GM18907 (cell line): ENCODE results near the gene SH3GL3.

Source experiments
- ATAC-seq: cut with Tn5 transposase; IDR thresholded peaks from one replicate; pipeline ENCODE4 v1.9.1; 2021; ENCODE audit warnings: mild to moderate bottlenecking, moderate library complexity; ENCODE audit not compliant: unreplicated experiment

Gene SH3GL3

GRCh38 chr15:83503595-83504364 is 56.6 kb downstream of the SH3GL3 start:
- ATAC-seq: no peak

GRCh38 chr15:83504365-83504764 is 57.2 kb downstream of the SH3GL3 start:
- ATAC-seq: no peak

DNA sequence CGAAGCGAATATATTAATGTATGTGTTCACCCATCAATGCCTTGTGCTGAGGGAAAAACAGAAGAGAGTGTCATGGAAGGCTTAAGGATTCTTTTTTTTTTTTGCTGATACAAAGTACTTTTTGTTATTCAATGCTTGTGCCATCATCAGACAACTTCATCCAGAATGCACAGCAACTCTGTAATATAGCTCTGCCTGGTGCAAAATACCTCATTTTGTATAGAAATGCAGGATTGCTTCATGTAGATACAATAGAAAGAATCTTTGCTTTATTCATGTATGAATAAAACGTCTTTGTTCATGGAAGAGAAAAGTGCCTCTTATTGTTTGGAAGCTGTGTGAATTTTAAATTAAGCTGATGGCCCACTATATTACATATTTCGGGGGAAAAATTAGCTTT is 62.9 kb downstream of the SH3GL3 start:
- ATAC-seq: no peak

GRCh38 chr15:83512459-83512858 is 65.3 kb downstream of the SH3GL3 start:
- no peak for ATAC-seq

- ATAC-seq: no peak
Observed at GRCh38 chr15:83514584-83514983, 67.4 kb downstream of the SH3GL3 start.

- ATAC-seq: no peak
Observed at GRCh38 chr15:83515164-83515563, 68.0 kb downstream of the SH3GL3 start.

DNA sequence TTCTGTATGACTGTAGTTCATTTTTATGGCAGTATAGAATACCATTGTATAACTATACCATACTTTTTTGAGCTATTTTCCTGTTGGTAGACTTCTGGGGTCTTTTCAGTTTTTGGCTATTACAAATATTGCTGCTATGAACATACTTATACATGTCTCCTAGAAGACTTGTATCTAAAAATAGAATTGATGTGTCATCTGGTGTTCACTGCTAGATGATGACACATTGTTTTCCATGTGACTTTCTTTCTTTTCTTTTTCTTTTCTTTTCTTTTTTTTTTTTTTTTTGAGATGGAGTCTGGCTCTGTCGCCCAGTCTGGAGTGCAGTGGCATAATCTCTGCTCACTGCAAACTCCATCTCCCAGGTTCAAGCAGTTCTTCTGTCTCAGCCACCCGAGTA is 69.8 kb downstream of the SH3GL3 start:
- ATAC-seq: no peak

DNA sequence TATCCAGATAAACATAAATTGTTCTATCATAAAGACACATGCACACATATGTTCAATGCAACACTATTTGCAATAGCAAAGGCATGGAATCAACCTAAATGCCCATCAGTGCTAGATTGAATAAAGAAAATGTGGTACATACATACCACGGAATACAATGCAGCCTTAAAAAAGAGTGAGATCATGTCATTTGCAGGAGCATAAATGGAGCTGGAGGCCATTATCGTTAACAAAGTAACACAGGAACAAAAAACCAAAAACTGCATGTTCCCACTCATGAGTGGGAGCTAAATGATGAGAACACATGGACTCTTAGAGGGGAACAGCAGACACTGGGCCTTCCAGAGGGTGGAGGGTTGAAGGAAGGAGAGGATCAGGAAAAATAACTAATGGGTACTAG is 79.2 kb downstream of the SH3GL3 start:
- no peak for ATAC-seq

- ATAC-seq: no peak
Observed at GRCh38 chr15:83533410-83533962, 86.3 kb downstream of the SH3GL3 start.

- no peak for ATAC-seq
Observed at GRCh38 chr15:83537606-83538005, 90.5 kb downstream of the SH3GL3 start.

- no peak for ATAC-seq
Observed at GRCh38 chr15:83538682-83539081, 91.5 kb downstream of the SH3GL3 start.

GRCh38 chr15:83545804-83546511 is 98.8 kb downstream of the SH3GL3 start:
- no peak for ATAC-seq

- ATAC-seq: no peak
Observed at GRCh38 chr15:83546512-83546888, 99.4 kb downstream of the SH3GL3 start.

DNA sequence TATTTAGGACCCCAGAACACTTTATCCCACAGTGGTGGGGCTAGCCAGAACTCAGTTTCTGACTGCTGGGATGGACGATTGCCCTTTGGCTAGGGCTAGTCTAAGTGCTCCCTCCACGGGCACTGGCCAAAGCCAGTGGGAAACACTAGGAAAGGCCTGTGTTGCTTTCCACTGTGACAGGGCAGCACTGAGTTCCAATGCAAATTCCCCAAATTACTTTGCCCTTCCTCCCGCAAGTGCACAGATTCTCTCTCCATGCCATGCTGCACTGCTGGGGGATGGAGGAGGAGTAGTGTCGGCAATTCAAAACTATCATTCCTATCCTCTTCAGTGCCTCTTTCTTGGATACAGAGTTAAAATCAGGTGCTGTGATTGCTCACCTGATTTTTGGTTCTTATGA is 100.0 kb downstream of the SH3GL3 start:
- no peak for ATAC-seq

GRCh38 chr15:83549623-83550022 is 102.5 kb downstream of the SH3GL3 start:
- ATAC-seq: no peak

DNA sequence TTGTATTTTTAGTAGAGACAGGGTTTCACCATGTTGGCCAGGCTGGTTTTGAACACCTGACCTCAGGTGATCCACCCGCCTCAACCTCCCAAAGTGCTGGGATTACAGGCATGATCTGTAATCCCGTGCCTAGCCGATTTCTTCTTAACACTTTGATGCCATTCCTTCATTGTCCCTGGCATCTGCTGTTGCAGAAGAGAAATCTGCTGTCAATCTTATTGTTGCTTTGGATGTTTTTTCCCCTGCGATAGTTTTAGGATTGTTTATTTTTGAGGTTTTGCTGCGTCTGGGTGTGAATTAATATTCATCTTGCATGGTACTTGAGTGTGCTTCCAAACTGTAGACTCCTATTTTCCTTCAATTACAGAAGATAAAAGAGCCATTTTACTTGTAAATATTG is 107.4 kb downstream of the SH3GL3 start:
- ATAC-seq: no peak

- no peak for ATAC-seq
Observed at GRCh38 chr15:83555383-83555782, 108.2 kb downstream of the SH3GL3 start.

DNA sequence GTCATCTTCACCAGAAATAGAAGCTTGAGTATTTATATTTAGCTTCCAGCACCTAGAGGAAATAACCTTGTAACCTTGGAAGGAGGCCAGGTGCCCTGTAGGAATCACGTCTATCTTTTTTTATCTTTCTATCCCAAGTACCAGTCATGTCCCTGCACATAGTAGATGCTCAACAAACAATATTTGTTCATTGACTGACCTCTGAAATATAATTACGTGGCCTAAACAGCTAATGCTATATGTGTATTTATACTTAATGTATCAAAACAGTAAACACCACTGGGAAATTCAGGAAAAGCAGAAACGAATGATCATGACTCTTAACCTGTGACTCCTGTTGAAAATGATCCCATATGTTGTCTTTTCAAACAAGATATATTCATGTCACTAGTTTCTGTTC is 108.9 kb downstream of the SH3GL3 start:
- ATAC-seq: no peak

DNA sequence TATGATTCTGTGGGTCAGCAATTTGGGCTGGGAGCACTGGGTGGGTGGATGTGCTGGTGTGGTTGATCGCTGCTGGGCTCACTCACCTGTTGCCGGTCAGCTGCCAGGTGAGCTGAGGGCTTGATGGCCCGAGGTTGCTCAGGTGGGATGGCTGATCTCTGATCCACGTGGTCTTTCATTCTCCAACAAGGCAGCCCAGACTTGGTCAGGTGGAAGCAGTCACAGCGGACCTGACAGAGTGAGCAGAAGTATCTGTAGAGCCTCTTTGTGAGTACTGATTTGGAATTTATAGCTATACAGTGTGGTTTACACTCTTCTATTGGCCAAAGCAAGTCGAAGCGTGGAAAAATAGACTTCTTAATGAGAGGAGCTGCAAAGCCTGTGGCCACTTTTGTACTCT is 109.6 kb downstream of the SH3GL3 start:
- no peak for ATAC-seq

DNA sequence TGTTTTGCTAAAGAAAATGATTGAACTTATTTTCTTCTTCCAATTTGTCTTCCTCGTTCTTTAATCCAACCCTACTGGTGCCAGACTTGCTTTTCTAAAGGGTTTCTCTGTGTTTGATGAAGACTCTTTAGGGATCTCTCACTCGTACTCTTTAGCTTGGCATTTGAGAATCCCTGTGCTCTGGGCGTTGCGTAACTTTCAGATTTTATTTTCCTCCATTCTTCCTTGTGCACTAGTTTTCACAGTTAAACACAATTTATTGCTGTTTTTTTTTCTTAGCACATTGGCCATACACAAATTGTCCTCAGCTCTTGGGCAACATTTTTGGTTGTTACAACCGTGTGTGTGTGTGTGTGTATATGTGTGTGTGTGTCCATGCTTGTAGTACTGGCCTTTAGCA is 111.0 kb downstream of the SH3GL3 start:
- no peak for ATAC-seq

GRCh38 chr15:83559310-83559966 is 112.3 kb downstream of the SH3GL3 start:
- peak; percentile 84 for ATAC-seq

DNA sequence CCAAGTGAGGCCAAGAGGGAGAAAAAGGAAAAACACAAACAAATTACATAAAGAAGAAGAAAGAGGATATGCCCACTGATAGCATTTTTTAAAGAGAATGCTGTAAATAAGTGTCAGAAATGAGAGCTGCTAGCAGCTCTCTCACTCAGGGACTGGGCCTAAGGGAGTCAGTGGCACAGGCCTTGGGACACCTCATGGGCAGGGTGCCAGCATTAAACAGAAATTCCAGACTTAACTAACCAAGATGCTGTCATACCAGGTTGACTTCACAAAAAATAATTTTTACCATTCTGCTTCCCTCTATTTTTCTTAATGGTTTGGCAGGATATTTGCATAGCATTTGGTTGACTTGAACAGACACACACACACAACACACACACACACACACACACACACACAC is 114.5 kb downstream of the SH3GL3 start:
- ATAC-seq: no peak
